Activated CD4-positive, alpha-beta T cell treated with anti-CD3 and anti-CD28 coated beads, Interleukin-2, amount 50 U/mL, for 16 hours (primary cell): Measurements from ENCODE around the gene PMPCB.
"Not testable (repeated sequence)": the region's sequence is repeated elsewhere in the genome, so short reads cannot be mapped to it uniquely, and the experiment has no call there.

Source experiments
- DNase-seq: peaks from one replicate; pipeline ENCODE4 v3.0.0-alpha.2; 2020

PMPCB gene

GRCh38 chr7:103296901-103297836, at the start of gene PMPCB:
Gene PMPCB (plus strand): TSS chr7:103297435. CDS start chr7:103297460, 25 bp downstream.
- DNase-seq, result peak; percentile 97

DNA sequence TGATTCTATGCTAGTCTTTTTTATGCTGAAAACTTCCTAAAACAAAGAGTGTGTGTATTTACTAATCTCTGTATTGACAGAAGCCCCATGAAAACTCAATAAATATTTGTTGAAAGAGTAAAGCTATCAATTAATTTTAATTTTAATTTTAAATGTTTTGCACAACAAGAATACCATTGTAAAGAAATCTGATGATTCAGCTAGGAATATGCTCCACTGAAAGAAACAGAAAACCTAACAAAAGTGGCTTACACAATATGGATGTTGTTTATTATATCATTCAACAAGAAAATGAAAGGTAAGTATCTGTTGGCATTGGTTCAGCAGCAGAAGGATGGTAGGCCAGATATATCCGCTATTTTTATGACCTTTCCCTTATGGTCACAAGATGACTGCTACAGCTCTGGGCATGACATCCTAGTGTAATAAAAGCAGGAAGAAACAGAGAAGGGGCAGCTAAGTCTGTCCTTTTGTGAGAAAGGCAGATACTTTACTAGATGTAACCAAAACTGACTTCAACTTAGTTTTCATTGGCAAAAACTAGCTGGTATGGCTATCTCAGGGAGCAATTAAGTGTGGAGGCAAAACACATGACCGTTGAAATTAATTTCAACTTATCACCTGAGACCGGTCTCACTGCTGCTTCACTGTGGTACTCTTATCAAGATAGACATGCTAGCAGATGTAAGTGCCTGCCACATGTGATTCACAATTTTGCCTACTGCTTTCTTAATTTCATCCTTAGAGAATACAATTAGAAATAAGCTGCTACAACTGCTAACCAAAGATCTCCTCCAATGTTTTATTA, 43.3 kb upstream of the PMPCB start:
- not testable (repeated sequence) for DNase-seq

DNA sequence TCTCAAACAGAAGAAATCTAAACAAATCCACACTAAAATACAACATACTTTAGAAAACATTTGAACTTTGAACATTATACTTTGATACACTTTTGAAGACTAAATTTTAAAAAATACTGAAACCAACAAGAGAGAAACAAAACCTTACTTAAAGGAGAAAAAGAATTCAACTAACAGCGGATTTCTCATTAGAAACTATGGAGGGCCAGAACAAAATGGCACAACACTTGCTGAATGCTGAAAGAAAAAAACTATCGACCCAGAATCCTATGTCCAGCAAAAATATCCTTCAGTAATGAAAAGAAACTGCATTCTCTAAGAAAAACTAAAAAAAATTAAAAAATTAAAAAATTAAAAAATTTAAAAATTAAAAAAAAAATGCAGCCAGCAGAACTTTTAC, 33.2 kb upstream of the PMPCB start:
- not testable (repeated sequence) for DNase-seq

- not testable (repeated sequence) for DNase-seq
Measured at GRCh38 chr7:103266229-103266628, 31.0 kb upstream of the PMPCB start.

DNA sequence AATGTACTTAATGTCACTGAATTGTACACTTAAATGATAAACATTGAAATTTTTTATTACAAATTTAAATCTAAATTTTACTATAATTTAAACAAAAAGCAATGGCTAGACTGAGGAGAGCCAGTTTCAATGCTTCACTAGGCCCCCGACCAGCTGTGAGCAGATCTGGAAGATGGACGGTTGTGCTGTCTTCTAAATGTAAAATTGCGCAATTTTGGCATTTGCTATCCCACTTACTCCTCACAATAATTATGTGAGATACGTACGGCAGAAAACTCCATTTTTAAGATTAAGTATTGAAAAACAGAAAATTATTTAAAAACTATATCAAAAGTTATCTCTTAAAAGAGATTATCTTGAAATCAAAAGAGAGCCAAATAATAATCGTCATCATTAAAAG, 23.9 kb upstream of the PMPCB start:
- not testable (repeated sequence) for DNase-seq

DNA sequence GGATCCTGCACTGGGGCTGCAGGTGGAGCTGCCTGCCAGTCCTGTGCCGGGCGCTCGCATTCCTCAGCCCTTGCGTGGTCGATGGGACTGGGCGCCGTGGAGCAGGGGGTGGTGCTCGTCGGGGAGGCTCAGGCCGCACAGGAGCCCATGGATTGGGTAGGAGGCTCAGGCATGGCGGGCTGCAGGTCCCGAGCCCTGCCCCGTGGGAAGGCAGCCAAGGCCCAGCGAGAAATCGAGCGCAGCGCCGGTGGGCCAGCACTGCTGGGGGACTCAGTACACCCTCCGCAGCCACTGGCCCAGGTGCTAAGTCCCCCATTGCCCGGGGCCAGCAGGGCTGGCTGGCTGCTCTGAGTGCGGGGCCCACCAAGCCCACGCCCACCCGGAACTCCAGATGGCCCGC, 22.4 kb upstream of the PMPCB start:
- DNase-seq, result not testable (repeated sequence)

DNA sequence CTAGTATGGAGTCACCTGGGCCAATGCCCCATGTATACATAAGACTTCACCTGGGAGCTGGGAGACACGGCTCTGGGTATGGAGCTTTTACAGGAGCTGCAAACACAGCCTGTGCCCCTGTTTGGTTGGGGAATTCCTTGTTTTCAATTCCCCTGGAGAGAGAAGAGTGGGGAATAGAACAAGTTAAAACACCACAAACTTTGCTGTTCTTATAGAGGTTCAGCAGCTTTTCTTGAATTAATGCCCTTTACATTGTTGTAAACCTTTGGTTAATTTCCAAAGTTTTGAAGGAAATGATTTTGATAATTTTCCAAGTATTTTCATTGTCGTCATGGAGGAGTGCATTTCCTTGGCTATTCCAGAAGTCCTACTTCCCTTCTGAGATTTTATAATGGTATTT, 19.0 kb upstream of the PMPCB start:
- DNase-seq, result not testable (repeated sequence)

DNA sequence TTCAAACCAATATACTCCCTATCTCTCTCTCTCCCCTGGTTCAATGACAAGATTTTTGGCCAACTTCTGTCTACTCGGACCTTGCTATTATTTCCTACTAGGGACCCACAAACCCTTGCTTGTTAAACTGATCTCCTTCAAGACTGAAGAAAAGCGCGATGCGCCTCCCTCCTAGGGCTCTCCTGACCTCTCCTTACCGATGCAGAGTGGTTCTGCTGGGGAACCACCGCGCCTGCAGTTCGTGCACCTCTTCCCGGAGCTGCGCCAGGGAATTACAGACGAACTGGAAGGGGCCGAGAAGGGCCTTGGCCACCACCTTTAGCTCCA, 17.6 kb upstream of the PMPCB start:
- DNase-seq, result peak; percentile 25

DNA sequence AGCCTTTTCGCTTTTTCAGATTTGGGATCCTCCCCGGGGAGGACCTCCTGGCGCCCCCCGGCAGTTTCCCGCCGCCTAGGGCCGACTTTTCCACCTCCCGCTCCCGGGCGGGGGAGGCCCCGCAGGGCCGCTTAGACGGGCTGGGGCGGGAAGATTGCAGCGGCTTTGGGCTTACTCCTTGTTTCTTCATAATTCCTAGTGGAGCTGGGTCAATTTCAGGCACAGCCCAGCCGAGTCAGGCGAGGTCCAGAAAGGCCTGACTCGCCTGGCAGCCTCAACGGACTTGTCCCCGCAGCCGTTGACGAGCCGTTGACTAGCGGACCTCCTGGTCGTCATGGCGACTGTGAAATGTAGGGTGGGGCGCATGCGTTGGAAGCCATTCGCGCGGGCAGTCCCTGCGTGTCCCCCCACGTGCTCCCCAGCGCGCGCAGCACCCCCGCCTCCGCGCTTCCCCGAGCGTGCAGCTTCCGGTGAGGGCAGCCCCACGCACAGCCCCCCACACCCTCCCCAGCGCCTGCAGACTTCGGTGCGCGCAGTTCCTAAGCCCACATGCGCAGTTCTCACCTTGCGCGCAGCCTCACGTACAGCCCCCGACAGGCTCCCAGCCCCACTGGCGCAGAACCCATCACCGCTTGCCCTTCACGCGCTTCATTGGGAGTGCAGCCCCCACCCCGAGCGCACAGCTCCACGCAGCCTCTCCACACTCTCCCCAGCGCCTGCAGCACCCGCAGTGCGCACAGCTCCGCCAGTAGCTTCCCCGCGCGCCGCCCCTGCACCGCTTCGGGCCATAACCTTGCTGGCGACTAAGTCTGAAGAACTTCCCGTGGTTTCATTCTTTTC, 17.1 kb upstream of the PMPCB start:
- peak; percentile 89 for DNase-seq

- DNase-seq, result peak; percentile 7
Measured at GRCh38 chr7:103280803-103281155, 16.5 kb upstream of the PMPCB start.

- not testable (repeated sequence) for DNase-seq
Measured at GRCh38 chr7:103282802-103283427, 14.3 kb upstream of the PMPCB start.

GRCh38 chr7:103292122-103292521, 5.1 kb upstream of the PMPCB start:
- DNase-seq, result no peak

GRCh38 chr7:103293526-103293925, 3.7 kb upstream of the PMPCB start:
- no peak for DNase-seq

- no peak for DNase-seq
Measured at GRCh38 chr7:103297837-103298179, 573 bp downstream of the PMPCB start.

DNA sequence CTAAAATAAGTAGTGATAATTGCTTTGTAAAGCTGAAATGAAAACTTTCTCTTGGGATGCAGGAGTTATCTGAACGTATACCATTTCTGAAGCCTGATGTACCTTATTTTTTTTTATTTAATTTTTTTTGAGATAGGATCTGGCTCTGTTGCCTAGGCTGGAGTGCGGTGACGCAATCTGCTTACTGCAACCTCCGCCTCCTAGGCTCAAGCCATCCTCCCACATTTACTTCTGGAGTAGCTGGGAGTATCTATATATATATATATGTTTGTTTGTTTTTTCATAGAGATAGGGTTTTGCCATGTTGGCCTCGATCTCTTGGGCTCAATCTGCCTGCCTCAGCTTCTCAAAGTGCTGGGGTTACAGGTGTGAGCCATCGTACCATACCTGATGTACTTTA, 2.4 kb downstream of the PMPCB start:
- DNase-seq, result no peak

- no peak for DNase-seq
Measured at GRCh38 chr7:103301441-103301840, 4.2 kb downstream of the PMPCB start.

DNA sequence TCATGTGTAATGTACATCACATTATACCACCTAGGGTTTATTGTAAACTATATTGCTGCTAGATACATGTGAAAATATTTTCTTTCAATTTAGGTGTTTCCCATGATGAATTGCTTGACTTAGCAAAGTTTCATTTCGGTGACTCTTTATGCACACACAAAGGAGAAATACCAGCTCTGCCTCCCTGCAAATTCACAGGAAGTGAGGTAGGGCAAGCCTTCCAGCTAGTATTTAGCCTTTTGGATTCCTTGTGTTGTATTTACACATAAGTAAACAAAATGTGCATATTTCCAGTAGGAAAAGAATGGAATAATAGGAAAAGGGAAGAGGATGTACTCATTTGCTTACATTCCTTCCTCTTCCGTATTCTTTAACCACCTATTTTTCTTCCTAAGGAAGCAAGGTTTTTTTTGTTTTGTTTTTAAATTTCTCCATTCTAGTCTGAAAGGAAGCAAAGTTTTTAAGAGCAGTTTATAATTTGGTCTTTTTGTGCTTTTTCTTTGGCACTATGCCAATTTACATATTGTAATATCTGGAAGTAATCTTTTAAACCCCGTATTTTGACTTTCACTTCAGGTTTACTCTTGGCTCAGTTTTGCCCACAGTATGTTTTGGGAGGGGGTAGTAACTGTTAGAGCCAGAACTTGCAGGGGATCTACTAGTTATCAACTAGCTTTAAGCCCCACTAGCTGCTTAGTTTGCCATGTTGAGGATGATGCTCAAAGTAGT, 10.4 kb downstream of the PMPCB start:
- no peak for DNase-seq

GRCh38 chr7:103314852-103315251, 17.6 kb downstream of the PMPCB start:
- no peak for DNase-seq

GRCh38 chr7:103316380-103316941, 19.2 kb downstream of the PMPCB start:
- no peak for DNase-seq

- no peak for DNase-seq
Measured at GRCh38 chr7:103317009-103317408, 19.8 kb downstream of the PMPCB start.

GRCh38 chr7:103325744-103326143, 28.5 kb downstream of the PMPCB start:
- no peak for DNase-seq

DNA sequence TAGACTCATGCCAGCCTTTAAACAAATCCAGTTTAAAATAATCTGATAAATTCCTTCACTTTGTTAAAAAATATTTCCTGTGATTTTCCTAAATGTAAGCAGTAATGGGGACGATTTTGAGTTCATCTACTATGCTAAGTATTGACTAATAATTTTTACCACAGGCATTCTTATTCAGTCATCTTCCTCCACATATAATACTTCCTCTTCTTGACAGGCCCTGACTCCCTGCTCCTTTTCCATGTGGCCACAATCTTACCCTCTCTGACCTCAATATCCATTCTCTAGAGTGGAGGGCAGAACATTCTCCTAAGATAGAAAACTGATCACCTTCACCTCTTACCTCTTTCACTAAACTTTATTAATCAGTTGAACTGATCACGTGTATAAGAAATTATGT, 39.5 kb downstream of the PMPCB start:
- no peak for DNase-seq
